Lung (tissue), 12 donors: ENCODE measurements around the gene MYO3B. TPM values are rescaled to one million over a fixed set of nuclear protein-coding genes. Genes with fewer than 3 reads are reported as not detected.

Source experiments
- ATAC-seq: fragments of 200-7000 bp; cut with Tn5 transposase; one replicate; pipeline ENCODE4 v1.9.1; 2020; ENCODE audit warnings: moderate number of reproducible peaks; ENCODE audit not compliant: insufficient read depth, low FRiP score
- DNase-seq, 3 donors: peaks; one replicate each; pipeline ENCODE4 v3.0.0-alpha.2; 2013 to 2017
- H3K27ac ChIP-seq, 2 donors: one replicate each; pipeline ENCODE4 v1.5.1; 2013; ENCODE audit warnings: mild to moderate bottlenecking in 2 of 2, moderate library complexity in 2 of 2, control low read depth in 1 of 2, inconsistent platforms in 1 of 2, low read depth in 1 of 2, low read length in 1 of 2
- H3K27me3 ChIP-seq, 3 donors: one replicate each; pipeline ENCODE4 v1.5.1; 2013; ENCODE audit warnings: low read length in 2 of 3; ENCODE audit not compliant: control insufficient read depth in 3 of 3, insufficient read depth in 3 of 3
- H3K36me3 ChIP-seq, 4 donors: one replicate each; pipeline ENCODE4 v1.5.1; 2013; ENCODE audit warnings: low read length in 4 of 4, mild to moderate bottlenecking in 1 of 4, moderate library complexity in 1 of 4; ENCODE audit not compliant: control insufficient read depth in 4 of 4, insufficient read depth in 4 of 4
- H3K4me1 ChIP-seq, 5 donors: one replicate each; pipeline ENCODE4 v1.5.1; 2013; ENCODE audit warnings: low read length in 5 of 5, mild to moderate bottlenecking in 2 of 5, moderate library complexity in 1 of 5; ENCODE audit not compliant: control insufficient read depth in 5 of 5, insufficient read depth in 5 of 5
- H3K4me3 ChIP-seq: one replicate; pipeline ENCODE4 v1.5.1; 2013; ENCODE audit warnings: mild to moderate bottlenecking, control low read depth, moderate library complexity
- H3K9ac ChIP-seq, 2 donors: one replicate each; pipeline ENCODE4 v1.5.1; 2013; ENCODE audit warnings: low read length in 2 of 2, control low read depth in 1 of 2; ENCODE audit not compliant: insufficient read depth in 1 of 2
- H3K9me3 ChIP-seq, 4 donors: one replicate each; pipeline ENCODE4 v1.5.1; 2013; ENCODE audit warnings: low read length in 3 of 4, mild to moderate bottlenecking in 1 of 4, moderate library complexity in 1 of 4; ENCODE audit not compliant: control insufficient read depth in 4 of 4, insufficient read depth in 3 of 4
- CTCF ChIP-seq: IDR thresholded peaks from 2 replicates; pipeline ENCODE4 v1.5.1; 2012; ENCODE audit warnings: mild to moderate bottlenecking; ENCODE audit errors: control extremely low read depth, extremely low read depth
- WGBS, 2 donors: extraction: QIAGEN DNeasy Blood & Tissue Kit; methylation state at CpG; one replicate each; pipeline ENCODE4 v1.1.7; 2013; 5-methylcytosine and 5-hydroxymethylcytosine counted together
- polyA plus RNA-seq, 2 donors: library from polyadenylated mRNA; stranded (reverse); fragments of 200-250 nt; gene quantifications; one replicate each; pipeline ENCODE4 v1.2.1, GENCODE V29; 2013
- total RNA-seq, 2 donors: library from RNA; depleted of rRNA in 1 of 2; stranded (reverse); fragments of >200 nt in 1 of 2; gene quantifications; one replicate each; pipeline ENCODE4 v1.2.1, GENCODE V29; 2014 to 2021
- donor health status: control.
- donor health status: control.
- donor health status: Bipolar disorder and iron deficiency.
- donor health status: healthy.
- donor health status: DM: yes; HTN: yes; CAD: no.

The MYO3B gene
- total and polyA plus RNA-seq, 4 donors = 0.03 to 0.82 (median 0.05) TPM; not detected in 1

GRCh38 chr2:170500770-170501169 is 322.8 kb downstream of the MYO3B start:
- 52 to 63% methylated on average over 5 of the region's 5 CpGs for WGBS, 2 donors
- no peaks in the 10 kb centered on the region for H3K27me3 ChIP-seq
- ATAC-seq = no peak
- no peak overlapping the region for H3K27ac ChIP-seq
- H3K4me3 ChIP-seq = no peak overlapping the region
- no peak overlapping the region for H3K9ac ChIP-seq
- H3K4me1 ChIP-seq = peaks cover 0 to 14% (median 0%) of the 10 kb centered on the region in 5 donors
- H3K9me3 ChIP-seq = no peaks in the 10 kb centered on the region
- peak in 2 of 3 donors; percentile 24 to 43 for DNase-seq
- H3K36me3 ChIP-seq = no peaks in the 10 kb centered on the region
- no peak for TF ChIP-seq CTCF

- Histone ChIP-seq H3K36me3 (no peaks in the 10 kb centered on the region), H3K27ac (no peak overlapping the region), H3K9ac (no peak overlapping the region), H3K9me3 (no peaks in the 10 kb centered on the region), H3K4me3 (no peak overlapping the region), H3K4me1 (peaks cover 0 to 21% (median 0%) of the 10 kb centered on the region in 5 donors), H3K27me3 (no peaks in the 10 kb centered on the region)
- ATAC-seq (no peak), DNase-seq (peak in 2 of 3 donors; percentile 55 to 75)
- 69 to 87% methylated on average over 6 of the region's 6 CpGs for WGBS, 2 donors
- no peak for TF ChIP-seq CTCF
Measured at GRCh38 chr2:170501421-170502043, 323.6 kb downstream of the MYO3B start.

- Histone ChIP-seq H3K27ac (no peak overlapping the region), H3K9me3 (no peaks in the 10 kb centered on the region), H3K9ac (no peak overlapping the region), H3K27me3 (no peaks in the 10 kb centered on the region), H3K4me3 (no peak overlapping the region), H3K36me3 (no peaks in the 10 kb centered on the region), H3K4me1 (peaks cover 0 to 25% (median 0%) of the 10 kb centered on the region in 5 donors)
- 73 to 79% methylated on average over 8 of the region's 8 CpGs for WGBS, 2 donors
- DNase-seq = peak in 1 of 3 donors; percentile 29
- ATAC-seq = no peak
- TF ChIP-seq CTCF = no peak
Measured at GRCh38 chr2:170502361-170503130, 324.6 kb downstream of the MYO3B start.
